Ureter (tissue), 1 donor: ENCODE results near the gene PDE10A. TPM values are rescaled to one million over a fixed set of nuclear protein-coding genes. Genes with fewer than 3 reads are reported as not detected.

Experiments used
- DNase-seq: peaks from one replicate; pipeline ENCODE4 v3.0.0-alpha.2; 2020; ENCODE audit warnings: low spot score
- total RNA-seq: library from RNA; stranded (reverse); gene quantifications from one replicate; pipeline ENCODE4 v1.2.4, GENCODE V29; 2023
- donor health status: DM: yes; HTN: yes; CAD: no.

PDE10A gene
- total RNA-seq, 1 donor from 2014 or later: 47.0 TPM

DNA sequence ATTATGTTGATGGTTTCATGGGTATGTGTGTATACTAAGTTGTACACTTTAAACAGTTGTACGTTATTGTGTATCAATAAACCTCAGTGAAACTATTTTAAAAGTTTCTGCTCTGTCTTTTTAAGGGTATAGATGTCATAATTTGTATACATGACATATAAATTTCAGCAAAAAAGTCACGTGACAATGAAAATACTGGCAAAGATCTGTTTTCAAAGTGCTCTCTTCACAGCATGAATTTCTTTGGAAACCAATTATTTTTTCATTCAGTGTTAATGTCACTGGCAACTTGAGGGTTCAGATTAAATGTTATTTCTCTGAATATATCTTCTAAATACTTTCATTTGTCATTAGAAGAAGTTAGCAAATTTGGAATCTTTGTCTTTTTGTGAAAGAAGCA lies 261.9 kb downstream of the PDE10A start:
- DNase-seq: no peak

- no peak for DNase-seq
Measured at GRCh38 chr6:165390475-165390874, 272.6 kb downstream of the PDE10A start.

GRCh38 chr6:165389534-165389933 lies 273.5 kb downstream of the PDE10A start:
- no peak for DNase-seq

DNA sequence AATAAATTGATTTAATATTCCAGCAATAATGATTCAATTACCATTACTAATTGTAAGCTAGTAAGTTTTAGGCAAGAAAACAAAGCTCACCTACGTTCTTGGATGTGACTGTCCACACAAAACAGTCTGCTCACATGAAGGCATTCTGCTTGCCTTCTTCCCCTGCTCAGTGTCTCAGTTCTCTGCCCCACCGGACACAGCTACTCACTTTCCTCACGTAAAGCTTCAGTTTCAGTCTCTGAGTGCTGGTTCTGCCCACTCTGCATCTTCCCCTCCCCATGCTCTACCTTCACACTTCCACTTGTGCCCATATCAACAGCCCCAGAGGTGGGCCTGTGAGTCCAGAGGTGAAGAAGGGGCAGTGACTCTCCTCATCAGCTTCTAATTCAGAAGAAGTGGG lies 279.7 kb downstream of the PDE10A start:
- no peak for DNase-seq

- no peak for DNase-seq
Measured at GRCh38 chr6:165376100-165376499, 286.9 kb downstream of the PDE10A start.

- no peak for DNase-seq
Measured at GRCh38 chr6:165365371-165365770, 297.7 kb downstream of the PDE10A start.

DNA sequence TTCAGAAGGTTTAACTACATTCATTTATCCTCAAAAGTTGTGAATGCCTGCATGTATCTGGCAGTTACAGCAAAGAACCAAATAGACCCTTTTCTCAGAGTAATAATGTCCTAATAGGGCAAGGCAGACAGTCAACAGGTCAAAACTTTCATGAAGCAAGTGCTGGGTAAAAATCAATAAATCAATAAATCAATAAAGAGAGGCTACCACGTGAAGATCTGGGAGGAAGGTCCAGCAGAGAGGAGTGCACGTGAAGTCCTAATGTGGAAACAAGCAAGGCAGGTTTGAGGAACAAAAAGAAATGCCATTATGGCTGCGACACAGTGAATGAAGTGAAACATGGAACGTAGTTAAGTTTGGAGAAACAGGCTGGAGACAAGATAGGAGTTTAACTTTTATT lies 317.3 kb downstream of the PDE10A start:
- no peak for DNase-seq

DNA sequence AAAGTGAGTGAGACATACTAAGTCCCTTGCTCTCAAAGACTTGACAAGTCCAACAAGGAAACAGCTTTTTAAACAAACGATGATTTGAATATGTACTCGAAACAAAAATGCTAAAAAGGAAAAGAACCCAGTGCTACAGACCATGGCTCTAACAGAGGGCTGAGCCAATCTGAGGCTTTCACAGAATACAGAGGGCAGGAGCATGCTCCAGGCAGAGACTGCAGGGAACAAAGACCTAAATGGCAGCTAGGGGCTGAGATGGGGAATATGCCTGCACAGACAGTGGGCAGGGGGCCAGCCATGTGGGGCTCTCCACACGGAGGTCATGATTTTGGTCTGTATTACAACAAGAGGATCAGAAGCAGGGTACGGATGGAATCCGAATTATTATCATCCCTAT lies 322.5 kb downstream of the PDE10A start:
- no peak for DNase-seq

GRCh38 chr6:165325609-165326008 lies 337.4 kb downstream of the PDE10A start:
- DNase-seq: no peak

- DNase-seq: no peak
Measured at GRCh38 chr6:165321555-165322145, 341.4 kb downstream of the PDE10A start.

DNA sequence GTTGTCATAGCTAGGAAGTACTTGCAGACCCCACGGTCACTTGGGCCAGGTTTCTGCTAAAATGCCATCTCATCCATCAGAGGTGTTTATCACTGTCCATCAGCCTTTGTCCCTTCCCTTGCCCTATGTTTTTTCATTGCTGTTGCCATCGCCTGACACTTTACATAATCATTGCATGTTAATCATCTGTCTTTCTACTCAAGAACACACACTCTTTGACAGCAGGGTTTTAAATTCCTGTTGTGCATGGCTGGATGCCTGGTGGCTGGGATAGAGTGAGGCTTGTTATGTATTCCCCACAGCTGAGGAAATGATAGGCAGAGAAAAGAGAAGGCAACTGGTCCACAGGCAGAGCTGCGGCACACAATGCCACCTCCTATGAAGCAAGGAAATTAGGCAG lies 341.9 kb downstream of the PDE10A start:
- DNase-seq: no peak

- no peak for DNase-seq
Measured at GRCh38 chr6:165317723-165318122, 345.3 kb downstream of the PDE10A start.

DNA sequence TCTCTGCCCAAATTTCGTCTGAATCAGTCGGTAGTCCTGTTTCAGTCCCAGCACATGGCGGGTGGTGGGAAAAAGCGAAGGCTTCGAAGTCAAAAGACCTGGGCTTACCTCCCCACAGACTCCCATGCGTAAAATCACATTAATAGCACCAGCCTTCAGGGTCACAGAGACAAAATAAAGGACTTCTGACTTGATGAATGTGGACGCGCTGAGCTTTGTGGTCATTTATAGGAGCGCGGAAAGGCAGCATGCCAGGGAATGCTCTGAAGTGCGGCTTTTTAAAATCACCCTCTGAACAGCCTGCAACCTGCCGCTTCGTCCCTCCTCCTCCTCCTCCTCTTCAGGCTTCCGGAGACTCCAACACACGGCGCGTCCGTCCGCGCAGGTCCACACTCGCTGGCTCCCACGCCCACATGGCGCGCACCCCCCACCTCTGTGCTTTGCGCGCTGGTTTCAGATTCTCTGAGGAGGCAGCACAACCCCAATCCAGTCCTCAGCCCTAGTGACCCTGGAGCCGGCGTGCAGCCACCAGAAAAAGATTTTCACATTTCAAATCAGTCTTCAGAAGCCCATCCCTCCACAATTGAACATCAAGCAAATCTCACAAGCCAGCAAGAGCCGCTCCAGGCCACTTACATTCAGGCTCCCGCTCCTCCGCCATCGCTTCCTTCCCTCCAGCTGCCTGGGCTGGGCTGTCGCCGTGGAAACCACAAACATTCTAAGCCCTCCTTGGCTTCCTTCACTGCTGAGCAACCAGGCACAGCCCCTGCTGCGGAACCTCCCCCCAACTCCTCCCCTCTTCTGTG lies 353.9 kb downstream of the PDE10A start, which contains the start of gene C6orf118:
TSS of gene C6orf118 (minus strand) at position 680 of the 806 bp plus-strand sequence. CDS start at position 661, 19 bp downstream.
- peak; percentile 48 for DNase-seq

- DNase-seq: no peak
Measured at GRCh38 chr6:165306955-165307354, 356.1 kb downstream of the PDE10A start.

- no peak for DNase-seq
Measured at GRCh38 chr6:165301372-165302246, 361.4 kb downstream of the PDE10A start.

GRCh38 chr6:165300422-165300936 lies 362.6 kb downstream of the PDE10A start:
- DNase-seq: no peak

- no peak for DNase-seq
Measured at GRCh38 chr6:165298875-165299274, 364.2 kb downstream of the PDE10A start.

GRCh38 chr6:165298402-165298801 lies 364.6 kb downstream of the PDE10A start:
- no peak for DNase-seq

DNA sequence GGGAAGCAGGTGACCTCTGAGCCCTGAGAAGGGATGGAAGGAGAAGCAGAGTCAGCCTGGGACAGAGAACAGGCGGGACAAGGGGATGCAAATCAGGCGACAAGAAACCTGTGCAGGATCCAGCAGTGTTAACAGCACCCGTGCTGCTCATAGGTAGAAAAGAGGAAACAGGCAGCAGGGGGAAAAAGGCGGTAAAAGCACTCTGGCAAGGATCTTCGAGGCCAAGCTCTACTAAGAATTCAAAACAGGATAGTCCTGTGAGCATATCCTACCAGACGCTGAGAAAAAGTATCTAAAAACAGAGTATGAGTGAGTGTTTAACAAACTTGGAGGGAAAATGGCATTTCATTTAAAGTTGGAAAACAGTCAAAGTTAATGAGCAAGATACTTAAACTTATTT lies 370.4 kb downstream of the PDE10A start:
- DNase-seq: no peak
